ENCODE results near the gene XK.

The XK gene

DNA sequence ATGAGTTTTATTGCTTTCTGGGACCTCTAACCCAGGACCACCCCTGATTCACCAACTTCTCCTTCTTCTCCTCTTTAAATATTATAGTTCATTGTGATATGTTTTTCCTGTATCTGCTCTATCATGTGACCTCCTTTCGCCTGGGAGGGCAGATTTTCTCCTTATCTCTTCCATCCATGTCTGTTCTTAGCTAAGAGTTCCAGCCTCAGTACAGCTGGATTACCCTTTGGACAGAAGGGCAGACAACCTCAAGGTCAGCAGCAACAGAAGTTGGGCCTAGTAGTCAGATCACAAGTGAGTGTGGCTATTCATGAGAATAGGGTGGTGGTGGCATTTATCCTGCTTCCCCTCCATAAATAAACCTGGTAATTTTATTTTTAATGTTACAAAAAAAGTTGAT, 5.7 kb upstream of the XK start:
- DNase-seq (ENCODE audit: low spot score) = no peak

- no peak for DNase-seq (ENCODE audit: low spot score)
Measured at GRCh38 chrX:37684426-37684825, 1.2 kb upstream of the XK start.

- DNase-seq (ENCODE audit: low spot score) = no peak
Measured at GRCh38 chrX:37684973-37685372, 618 bp upstream of the XK start.

DNA sequence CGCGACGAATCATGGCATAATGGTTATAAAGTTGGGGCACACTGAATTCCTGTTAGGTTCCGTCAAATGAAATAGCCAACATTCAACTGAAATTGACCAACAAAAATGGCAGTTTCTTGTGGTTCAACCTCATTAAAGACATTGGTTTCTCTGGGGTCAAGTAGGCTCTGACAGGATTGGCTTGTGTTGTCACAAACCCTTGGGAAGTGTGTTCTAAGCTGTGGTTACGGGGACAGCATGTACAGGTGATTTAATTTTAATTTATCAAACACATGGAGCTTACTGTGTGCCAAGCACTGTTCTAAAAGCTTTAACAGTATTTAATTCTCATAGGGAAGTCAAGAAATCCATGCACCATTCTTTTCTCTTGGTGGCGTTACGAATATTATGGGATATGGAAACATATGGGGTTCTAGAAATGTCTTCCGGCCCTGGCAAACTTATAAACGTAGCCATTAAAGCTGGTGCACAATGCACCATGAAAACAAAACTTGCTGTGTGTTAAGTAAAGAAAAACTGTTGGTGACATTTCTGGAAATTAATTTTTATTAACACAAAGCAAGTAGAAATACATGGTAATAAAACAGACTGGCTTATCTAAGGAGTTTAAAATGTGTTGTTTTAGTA, 891 bp downstream of the XK start:
- DNase-seq (ENCODE audit: low spot score) = no peak

- no peak for DNase-seq (ENCODE audit: low spot score)
Measured at GRCh38 chrX:37686996-37687395, 1.4 kb downstream of the XK start.

DNA sequence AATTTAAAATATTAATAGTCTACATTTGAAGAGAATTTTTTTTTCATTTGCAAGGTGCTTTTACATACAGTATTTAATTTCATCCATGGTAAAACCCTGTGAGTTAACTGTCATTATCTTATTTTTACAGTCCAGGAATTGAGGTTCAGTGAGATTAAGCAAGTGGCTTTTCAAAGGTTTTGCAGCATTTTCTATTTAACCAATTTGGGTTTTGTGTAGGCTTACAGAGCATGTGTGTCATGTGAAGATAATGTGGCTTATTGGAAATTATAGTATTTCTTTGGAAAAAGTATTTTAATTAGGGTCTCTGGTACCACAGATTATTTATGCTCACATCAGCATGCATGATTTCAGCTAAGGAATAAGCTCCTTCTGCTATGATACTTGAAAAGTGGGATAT, 4.5 kb downstream of the XK start:
- DNase-seq (ENCODE audit: low spot score) = no peak

DNA sequence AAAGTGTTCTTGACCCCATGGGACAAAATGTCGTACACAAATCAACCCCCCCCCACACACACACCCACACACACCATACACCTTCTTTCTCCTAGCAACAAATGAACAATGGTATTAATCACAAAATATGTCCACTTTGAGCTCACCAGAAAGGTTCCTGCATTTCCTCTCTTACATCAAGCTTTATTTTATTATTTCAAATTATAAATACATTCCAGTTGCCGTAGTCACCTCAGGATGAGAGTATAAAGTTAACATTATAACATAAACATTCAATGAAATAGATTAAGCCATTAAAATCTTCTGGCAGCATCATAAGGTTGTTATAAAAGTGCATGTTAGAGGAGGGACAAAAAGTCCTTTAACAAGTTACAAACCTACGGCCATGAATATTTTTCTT, 7.3 kb downstream of the XK start:
- no peak for DNase-seq (ENCODE audit: low spot score)

DNA sequence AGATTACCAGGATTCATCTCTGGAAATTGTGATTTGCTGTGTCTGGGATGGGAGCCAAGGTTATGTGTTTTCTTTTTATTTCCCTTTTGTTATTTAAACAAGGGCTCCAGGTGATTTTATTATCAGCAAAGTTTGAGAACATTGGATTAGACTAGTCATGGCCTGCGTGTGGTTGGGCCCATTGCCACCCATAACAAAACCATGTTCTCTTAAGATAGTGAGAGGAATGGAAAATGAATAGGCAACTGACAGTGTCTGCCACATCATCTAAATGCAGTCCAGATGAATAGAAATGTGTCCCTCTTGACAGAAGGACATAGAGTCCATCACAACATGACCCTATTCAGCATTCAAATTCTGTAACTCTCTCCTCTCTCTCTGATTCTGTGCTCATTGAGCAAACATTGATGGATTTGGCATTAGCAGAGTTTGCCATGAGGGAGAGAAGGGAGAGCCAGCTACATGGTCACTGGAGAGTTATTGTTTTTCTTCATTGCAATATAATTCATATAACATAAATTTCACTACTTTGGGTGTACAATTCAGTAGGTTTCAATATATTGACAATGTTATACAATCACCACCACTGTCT, 11.7 kb downstream of the XK start:
- no peak for DNase-seq (ENCODE audit: low spot score)

DNA sequence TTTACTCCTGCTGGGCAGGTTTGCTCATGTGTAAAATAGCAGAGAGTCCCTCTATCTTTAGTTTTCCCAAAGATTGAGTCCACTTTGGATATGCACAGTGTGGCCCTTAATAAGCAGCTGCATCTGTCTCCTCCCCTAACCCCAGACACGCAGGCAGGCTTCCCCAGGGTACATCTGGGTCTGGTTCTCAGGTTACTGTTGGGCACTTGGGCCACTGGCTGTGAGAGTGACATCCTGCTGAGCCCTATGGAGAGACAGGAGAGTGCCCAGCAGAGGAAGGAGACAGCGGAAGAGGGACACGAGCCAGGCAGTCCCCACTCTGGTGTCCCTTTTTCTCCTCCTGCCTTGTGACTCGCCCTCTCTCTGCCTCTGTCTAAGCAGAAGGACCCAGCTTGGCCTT, 16.0 kb downstream of the XK start:
- DNase-seq (ENCODE audit: low spot score) = no peak

DNA sequence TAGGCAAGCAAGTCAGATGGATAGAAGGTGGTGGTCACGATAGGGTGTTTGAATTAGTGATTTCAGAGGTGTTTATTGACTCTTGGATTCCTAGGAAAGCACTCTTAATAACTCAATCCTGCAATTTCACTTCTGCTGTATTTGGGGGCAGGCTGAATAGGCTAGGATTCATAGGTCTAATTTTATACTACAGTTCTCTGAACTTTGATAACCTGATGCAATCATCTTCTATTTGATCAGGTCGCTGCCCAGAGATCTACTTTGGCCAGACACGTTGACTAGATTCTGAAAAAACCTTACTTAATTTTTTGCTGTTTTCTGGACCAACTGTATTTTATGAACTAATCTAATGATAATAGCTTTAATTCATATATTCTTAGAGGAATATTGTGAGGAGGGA, 26.4 kb downstream of the XK start:
- DNase-seq (ENCODE audit: low spot score) = no peak

DNA sequence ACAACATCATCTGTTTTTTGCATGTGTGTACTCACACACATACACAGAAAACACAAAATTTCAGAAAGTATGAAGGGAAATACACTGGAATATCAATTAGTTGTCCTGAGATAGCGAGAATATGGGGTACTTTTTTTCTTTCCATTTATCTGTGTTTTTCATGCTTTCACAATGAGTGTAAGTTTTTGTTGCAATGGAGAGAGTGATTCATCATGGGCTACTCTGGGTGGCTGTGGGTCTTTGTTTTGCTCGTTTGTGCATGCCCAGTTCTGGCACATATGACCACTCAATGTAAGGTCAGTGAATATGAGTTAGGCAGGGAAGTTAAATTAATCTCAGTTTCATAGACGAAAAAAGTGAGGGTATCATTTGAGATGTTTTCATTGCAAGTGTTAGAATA, 26.9 kb downstream of the XK start:
- DNase-seq (ENCODE audit: low spot score) = peak; percentile 14

DNA sequence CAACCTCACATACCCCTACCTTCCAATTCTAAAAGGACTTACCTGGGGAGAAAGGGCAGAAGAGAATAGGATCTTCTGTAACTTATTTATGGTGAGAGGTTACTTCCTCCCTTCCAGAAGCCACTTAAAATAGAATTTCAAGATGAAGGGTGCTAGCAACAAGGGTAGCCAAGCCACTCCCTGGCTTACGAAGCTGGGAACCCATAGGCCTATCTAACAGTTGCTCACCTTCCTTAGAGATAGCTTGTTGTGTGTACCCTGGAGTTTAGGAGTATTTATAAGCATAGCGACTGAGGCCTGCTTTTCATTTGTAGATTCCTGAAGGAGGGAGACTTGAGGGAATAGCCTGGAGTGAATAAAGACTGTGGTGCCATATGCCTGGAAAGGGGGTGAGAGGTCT, 28.9 kb downstream of the XK start:
- no peak for DNase-seq (ENCODE audit: low spot score)

DNA sequence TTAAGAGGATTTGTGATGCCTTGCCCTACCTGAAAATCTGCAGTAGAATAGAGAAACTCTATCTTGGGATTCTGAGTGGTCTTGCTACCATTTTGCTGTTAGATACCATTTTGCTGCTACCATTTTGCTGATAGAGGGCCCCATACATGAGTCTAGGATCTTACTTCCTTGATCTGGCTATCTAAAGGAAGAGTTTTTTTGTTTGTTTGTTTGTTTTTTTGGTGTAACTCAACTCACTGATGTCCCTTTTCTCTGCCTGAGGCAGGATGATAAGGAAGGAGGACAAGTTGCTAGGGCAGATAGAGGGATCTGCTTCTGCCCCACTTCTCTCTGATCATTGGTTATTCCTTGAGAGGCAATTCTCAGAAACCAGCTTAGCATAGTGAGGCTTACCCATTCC, 31.0 kb downstream of the XK start:
- no peak for DNase-seq (ENCODE audit: low spot score)

DNA sequence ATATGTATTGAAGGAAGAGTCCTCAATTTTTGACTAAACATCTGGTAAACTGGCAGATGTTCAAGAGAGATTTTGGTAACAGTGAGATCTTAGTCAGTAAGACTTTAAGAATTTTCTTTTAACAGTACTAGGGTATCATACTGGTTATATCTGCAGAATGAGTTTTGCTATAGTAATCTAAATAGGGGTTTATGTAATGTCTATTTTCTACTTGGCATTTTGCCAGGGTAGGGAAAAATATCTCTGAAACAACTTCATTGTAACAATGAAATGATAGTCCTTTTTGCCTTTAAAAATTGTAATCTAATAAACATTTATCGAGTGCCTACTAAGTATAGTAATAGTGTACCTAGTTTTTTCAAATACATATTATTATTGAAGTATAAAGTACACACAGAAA, 32.1 kb downstream of the XK start:
- no peak for DNase-seq (ENCODE audit: low spot score)

DNA sequence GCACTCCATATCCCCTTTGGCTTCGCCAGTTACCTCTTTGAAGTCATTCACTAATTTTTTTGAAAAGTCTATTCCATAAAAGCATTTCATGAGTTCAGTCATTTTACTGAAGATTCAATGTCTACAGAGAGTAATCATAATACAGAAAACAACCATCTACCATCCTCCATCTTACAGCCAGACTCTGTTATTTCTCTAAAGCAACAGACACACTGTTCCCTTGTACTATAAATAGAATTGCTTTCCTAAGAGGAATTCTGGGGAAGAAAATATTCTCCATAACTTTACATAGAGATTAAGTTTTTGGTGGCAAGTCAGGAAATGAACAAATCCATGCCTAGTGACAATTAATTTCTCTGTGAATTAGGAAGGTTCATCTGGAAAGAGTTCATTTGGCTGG, 37.0 kb downstream of the XK start:
- no peak for DNase-seq (ENCODE audit: low spot score)

GRCh38 chrX:37726346-37726745, 40.8 kb downstream of the XK start:
- DNase-seq (ENCODE audit: low spot score) = no peak

- DNase-seq (ENCODE audit: low spot score) = peak; percentile 60
Measured at GRCh38 chrX:37745354-37745753, 59.8 kb downstream of the XK start.

DNA sequence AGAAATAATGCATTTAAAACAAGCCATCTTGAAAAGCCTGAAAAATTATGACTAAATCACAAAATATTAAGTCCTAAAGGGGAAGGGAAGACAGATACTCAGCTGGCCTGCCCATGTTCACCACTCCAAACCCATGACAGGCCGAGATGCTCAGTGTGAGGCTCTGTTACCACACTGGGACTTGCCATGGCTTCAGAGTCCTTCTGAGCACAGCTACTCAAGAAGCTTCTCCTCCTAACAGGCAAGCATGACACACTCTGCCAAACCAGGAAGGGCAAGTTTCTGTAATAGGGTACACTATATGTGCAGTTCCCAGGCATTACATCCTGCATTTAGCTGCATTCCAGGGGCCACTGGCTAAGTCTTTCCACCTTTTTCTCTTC, 60.2 kb downstream of the XK start:
- DNase-seq (ENCODE audit: low spot score) = no peak

DNA sequence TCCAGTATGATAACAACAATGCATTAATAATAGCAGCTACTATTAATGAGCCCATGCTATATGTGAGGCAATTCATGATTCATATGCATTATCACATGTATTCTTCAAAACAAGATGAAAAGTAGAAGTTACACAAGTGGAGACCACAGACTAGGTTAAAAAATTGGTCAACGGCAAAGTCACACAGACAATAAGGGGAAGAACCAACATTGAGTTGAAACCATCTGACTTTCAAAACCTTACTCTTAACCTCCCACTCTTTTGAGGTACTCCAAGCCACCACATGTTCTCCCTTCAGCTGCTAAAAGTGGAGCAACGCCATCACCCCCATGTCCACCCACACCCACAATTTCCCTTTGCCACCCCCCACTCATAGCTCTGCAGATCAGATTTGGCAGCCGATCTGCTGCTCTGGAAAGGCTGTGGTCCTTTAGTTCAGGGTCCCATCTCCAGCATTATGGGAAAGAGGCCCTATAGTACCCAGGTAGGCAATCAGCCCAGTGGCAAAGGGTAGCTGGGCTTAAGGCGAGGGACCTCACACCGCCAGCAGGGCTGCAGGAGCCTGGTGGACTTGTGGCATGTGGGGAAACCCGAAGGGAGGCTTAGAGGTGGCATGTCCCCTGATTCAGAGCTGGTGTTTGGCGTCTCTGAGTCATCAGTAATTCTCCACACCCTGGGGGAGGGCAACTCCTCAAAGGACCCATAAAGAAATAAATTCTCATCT, 60.8 kb downstream of the XK start:
- DNase-seq (ENCODE audit: low spot score) = no peak

DNA sequence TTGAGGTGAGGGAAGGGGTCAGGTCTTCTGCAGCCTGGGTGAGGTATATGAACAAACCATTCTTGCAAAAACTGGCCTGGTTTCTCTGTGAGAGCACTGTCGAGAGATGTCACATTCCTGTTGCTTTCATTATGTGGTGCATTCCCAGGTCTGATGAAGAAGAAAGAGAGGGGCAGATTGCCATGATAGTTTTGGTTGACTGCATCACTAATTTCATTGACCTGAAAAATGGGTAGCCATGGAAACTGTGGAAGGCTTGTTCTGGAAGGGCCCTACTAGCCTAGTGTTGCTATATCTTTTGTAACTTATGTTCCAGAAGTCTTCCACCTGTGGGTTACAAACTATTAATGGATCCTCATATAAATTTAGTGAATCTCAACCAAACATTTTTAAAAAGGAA, 61.4 kb downstream of the XK start:
- DNase-seq (ENCODE audit: low spot score) = no peak

DNA sequence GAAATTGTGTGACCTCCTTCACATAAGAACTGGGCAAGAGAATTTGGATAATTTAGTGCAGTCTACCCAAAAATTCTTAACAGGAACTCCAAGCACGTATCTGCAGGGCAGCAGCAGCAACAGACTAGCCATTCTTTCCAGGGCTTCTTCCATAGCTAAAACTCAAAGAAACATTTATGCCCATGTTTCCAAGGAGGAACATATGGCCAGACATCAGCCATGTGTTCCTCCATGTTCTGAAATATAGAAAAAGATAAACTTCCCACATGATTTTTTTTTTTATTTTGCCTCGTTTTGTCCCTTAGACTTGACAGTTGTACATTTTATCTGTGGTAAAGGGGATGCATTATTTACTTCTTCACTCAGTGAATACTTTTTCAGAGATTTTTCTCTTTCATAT, 66.7 kb downstream of the XK start:
- DNase-seq (ENCODE audit: low spot score) = no peak

DNA sequence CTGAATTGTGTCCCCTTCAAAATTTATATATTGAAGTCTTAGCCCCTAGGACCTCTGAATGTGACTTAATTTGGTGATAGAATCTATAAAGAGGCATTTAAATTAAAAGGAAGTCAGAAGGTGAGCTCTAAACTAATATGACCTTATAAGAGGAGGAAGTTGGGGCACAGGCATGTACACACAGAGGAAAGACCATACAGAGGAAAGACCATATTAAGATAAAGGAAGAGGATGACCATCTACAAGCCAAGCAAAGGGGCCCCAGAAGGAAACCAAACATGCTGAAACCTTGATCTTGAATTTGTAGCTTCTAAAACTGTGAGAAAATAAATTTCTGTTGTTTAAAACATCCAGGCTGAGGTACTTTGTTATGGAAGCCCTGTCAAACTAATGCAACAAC, 67.3 kb downstream of the XK start:
- DNase-seq (ENCODE audit: low spot score) = no peak

DNA sequence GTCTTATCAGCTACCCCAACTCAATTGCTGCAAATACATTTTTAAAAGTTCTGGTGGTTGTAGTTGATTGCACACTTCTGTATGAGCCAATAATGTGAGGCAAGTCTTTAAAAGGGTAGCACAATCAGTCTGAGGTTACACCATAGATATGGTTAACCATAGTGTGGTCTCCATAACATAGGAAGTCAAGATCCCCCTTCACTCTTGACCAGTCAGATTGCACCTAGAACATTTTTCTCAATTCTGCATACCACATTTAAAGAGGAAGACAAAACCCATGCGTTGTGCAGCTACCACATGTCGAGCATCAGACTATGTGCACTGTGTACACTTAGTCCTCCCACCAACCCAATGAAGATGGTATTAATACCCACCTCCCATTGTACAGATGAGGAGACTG, 67.8 kb downstream of the XK start:
- DNase-seq (ENCODE audit: low spot score) = no peak

GRCh38 chrX:37754516-37754915, 68.9 kb downstream of the XK start:
- no peak for DNase-seq (ENCODE audit: low spot score)

All from AG08396 (cell line).